GM19099 (cell line): Measurements from ENCODE around the gene EYA4.

Experiments used
- POLR2A ChIP-seq: IDR thresholded peaks from 3 replicates; pipeline ENCODE4 v1.6.1; 2011; ENCODE audit warnings: low read depth; ENCODE audit not compliant: insufficient read length; ENCODE audit errors: extremely low read depth

Gene EYA4

GRCh38 chr6:133548423-133549159 is 307.4 kb downstream of the EYA4 start:
- TF ChIP-seq POLR2A = no peak

- TF ChIP-seq POLR2A = no peak
Observed at GRCh38 chr6:133549371-133549801, 308.2 kb downstream of the EYA4 start.

DNA sequence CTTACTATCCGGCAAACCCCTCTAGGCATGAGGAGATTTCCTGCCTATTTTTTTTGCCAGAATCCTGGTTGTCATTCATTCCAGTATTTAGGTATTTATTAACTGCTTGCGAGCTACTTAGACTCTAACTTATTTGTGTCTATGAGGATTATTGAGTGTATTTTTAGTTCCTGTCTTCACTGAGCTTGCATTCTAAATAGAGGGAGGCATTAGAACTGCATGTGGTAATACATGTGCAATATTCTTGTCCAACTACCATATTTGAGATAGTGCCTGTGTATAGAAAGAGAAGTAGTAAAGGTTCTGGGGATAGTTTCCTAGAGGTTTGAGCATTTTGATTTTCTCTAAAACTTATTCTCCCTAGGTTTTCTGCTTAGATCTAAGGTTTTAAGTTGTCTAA is 308.9 kb downstream of the EYA4 start:
- no peak for TF ChIP-seq POLR2A

DNA sequence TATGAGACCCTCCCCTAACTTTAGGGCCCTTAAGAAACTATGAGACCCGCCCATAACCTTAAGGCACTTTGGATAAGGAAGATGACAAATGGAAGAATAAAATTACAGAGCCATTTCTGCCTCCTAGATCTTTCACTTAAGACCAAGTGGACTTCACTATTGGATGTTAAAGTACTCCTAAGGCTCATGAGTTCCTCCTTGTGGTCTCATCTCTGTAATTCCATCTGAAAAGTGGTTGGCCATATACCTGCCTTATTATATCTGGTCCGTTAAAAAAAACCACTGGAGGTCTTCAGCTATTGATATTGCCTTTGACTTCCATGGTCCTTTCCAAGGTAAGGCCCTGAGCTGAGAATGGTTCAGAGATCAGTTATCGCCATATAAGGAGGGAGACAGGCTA is 310.3 kb downstream of the EYA4 start:
- TF ChIP-seq POLR2A = no peak

DNA sequence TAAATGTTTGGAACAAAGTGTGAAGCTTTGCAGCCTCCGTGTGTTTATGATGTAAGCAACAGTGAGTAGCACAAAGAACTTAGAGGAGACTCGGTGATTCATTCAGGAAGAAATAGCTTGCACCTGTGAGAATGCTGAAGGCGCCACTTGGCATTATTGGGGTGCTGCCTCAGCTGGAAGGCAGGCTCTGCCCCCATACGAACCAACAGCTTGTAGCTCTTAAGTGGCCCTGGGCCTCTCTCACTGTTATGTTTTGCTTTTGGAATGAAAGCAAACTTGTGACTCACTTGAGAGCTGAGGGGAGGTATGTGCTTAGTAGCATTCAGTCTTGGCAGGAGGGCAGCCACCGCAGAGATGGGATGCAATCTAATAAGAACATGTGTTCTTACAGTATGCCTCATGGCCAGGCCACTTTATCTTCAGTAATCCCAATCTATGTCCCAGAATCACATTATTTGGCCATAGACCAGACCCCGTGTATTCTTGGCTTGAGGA is 310.7 kb downstream of the EYA4 start:
- no peak for TF ChIP-seq POLR2A

DNA sequence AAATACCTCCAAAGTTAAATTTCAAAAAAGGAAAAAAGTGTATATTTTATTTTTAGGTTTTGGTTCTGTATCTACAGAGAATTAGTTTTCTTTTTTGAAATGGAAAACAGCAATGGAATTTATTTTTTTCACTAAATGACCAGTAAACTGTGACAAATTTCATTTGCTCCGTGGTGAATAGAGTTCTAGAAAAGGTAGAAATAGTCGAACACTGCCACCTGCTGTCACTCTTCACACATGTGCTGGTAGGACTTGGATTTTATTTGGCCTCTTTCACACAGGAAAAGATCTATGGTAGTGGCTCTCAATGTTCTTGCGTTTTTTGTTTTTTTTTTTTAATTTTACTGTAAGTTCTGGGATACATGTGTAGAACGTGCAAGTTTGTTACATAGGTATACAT is 312.5 kb downstream of the EYA4 start:
- TF ChIP-seq POLR2A = no peak

GRCh38 chr6:133555685-133556084 is 314.5 kb downstream of the EYA4 start:
- no peak for TF ChIP-seq POLR2A

- TF ChIP-seq POLR2A = no peak
Observed at GRCh38 chr6:133559926-133560325, 318.8 kb downstream of the EYA4 start.

GRCh38 chr6:133567636-133568035 is 326.5 kb downstream of the EYA4 start:
- TF ChIP-seq POLR2A = no peak

- no peak for TF ChIP-seq POLR2A
Observed at GRCh38 chr6:133568970-133569889, 328.1 kb downstream of the EYA4 start.

GRCh38 chr6:133571681-133572080 is 330.5 kb downstream of the EYA4 start:
- TF ChIP-seq POLR2A = no peak

GRCh38 chr6:133577851-133578250 is 336.7 kb downstream of the EYA4 start:
- TF ChIP-seq POLR2A = no peak
